ENCODE data around the gene FOXO6.

GRCh38 chr1:41372600-41372993 is 11.4 kb downstream of the FOXO6 start:
- TF ChIP-seq, protein P1, sequence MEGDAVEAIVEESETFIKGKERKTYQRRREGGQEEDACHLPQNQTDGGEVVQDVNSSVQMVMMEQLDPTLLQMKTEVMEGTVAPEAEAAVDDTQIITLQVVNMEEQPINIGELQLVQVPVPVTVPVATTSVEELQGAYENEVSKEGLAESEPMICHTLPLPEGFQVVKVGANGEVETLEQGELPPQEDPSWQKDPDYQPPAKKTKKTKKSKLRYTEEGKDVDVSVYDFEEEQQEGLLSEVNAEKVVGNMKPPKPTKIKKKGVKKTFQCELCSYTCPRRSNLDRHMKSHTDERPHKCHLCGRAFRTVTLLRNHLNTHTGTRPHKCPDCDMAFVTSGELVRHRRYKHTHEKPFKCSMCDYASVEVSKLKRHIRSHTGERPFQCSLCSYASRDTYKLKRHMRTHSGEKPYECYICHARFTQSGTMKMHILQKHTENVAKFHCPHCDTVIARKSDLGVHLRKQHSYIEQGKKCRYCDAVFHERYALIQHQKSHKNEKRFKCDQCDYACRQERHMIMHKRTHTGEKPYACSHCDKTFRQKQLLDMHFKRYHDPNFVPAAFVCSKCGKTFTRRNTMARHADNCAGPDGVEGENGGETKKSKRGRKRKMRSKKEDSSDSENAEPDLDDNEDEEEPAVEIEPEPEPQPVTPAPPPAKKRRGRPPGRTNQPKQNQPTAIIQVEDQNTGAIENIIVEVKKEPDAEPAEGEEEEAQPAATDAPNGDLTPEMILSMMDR (conservative IDR thresholded peaks at IDR 0.05 in 1 of 2, IDR thresholded peaks at IDR 0.05 in 1 of 2; ENCODE audit: low read depth in 1 of 2, low read length in 2 of 2) = no peak
- no peak for TF ChIP-seq EZH2 (IDR thresholded peaks at IDR 0.05; ENCODE audit: low read length, missing control alignments)

Data from fibroblast of lung (primary cell).